HG03175 (cell line): ENCODE measurements around the gene FAM47E.
A peak's percentile ranks its signal among the peaks of the same experiment; 100 is the strongest.

Experiments
- ATAC-seq: cut with Tn5 transposase; IDR thresholded peaks from one replicate; pipeline ENCODE4 v1.9.1; 2021; ENCODE audit warnings: mild to moderate bottlenecking, moderate library complexity; ENCODE audit not compliant: unreplicated experiment

The FAM47E gene

GRCh38 chr4:76251441-76252270, at the start of gene FAM47E:
Gene FAM47E, plus strand, starts transcription at chr4:76251721. Its CDS starts 26 bp downstream, at chr4:76251747.
- no peak for ATAC-seq

DNA sequence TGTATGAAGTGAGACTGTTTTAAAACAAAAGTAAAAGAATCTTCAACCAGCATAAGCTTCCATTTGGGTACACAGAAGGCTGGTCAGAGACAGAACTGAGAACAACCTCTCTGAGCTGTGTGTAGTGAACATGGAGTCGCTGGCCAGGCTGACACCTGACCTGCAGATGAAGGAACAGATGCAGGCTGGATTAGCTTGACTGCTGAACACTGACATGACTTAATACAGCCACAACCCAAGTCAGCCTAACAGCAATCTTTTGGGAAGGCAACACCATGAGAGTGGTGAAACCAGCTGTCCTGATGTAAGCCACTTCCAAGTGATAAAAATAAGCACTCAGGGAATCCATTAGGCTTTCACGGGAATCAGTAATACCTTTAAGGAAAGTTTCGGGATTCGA, 48.0 kb upstream of the FAM47E start:
- ATAC-seq = no peak

DNA sequence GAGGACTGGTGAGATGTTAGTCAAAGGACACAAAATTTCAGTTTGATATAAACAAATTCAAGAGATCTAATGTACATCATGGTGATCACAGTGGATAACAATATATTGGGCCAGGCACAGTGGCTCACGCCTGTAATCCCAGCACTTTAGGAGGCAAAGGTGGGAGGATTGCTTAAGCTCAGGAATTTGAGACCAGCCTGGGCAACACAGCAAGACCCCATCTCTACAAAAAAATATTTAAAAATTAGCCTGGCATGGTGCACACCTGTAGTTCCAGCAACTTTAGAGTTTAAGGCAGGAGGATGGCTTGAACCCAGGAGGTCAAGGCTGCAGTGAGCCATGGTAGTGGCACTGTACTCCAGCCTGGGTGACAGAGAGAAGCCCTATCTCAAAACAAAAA, 46.6 kb upstream of the FAM47E start:
- no peak for ATAC-seq

GRCh38 chr4:76205476-76205875, 46.0 kb upstream of the FAM47E start:
- ATAC-seq = no peak

- ATAC-seq = no peak
Measured at GRCh38 chr4:76206222-76206942, 45.1 kb upstream of the FAM47E start.

GRCh38 chr4:76207549-76207948, 44.0 kb upstream of the FAM47E start:
- no peak for ATAC-seq

GRCh38 chr4:76208005-76208765, 43.3 kb upstream of the FAM47E start:
- no peak for ATAC-seq

- no peak for ATAC-seq
Measured at GRCh38 chr4:76209881-76210280, 41.6 kb upstream of the FAM47E start.

GRCh38 chr4:76210452-76210851, 41.1 kb upstream of the FAM47E start:
- ATAC-seq = no peak

DNA sequence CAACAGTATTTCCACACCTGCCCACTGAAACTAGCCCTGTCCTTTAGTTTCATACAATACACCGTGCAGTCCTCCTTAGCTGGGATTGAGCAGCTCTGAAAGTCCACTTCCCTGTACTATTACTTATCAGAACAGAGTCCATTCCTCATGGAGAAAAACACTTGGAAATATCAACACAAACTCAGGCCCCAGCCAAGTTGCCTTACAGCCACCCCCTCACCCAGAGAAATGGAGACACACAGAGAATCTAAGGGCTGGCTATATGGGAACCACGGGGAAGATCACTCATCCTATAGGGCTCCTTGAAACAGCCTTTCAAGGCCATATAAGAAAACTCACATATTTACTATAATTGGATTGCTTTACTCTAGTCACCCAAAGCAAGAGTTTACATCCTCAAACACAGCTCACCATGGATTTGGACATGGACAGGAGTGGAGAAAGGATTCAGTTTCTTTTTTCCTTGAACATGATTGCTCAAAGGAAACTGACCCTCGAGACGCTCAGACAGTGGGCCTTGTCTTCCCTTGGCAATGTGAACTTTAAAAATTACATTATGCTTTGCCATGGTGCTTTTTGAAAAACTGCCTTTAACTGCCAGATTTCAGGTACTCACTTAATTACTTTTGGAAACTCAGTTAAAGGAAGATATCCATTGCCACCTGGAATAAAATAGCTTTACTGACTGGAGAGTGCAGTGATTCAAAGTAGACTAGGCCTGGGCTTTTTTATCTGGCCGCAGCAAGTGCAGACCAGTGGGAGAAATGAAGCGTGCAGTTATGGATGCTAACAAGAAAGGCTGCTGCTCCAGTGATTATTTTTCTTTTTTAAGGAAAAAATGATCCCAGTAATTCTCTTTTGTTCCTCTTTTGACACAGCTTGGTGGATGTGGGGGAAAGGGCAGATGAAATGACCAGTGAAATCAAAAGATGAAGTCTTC, 39.5 kb upstream of the FAM47E start:
- ATAC-seq = no peak

GRCh38 chr4:76212851-76213414, 38.6 kb upstream of the FAM47E start:
- no peak for ATAC-seq

- ATAC-seq = peak; percentile 81
Measured at GRCh38 chr4:76213415-76214176, 37.9 kb upstream of the FAM47E start, which contains the start of gene SCARB2. Gene SCARB2, minus strand, starts transcription at chr4:76213824. Its CDS starts 281 bp downstream, at chr4:76213543.

- ATAC-seq = peak; percentile 8
Measured at GRCh38 chr4:76214177-76214675, 37.3 kb upstream of the FAM47E start.

DNA sequence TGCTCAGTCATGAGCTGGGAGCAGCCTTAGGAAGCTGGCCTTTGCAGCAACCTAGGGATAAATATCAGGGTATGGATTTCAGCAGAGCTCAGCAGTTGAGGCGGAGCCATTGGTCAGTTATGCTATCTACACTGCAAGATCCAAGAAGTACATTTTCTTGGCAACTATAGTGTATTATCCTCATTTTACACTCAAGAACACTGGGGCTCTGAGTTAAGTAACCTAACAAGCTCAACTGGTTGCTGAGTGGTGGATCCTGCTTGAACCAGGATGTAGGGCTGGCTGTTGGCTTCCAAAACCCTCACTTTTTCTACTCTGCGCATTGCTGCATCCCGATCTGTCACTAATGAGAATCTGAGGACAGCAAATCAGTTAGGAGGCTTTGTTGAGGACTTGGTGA, 36.4 kb upstream of the FAM47E start:
- no peak for ATAC-seq

- no peak for ATAC-seq
Measured at GRCh38 chr4:76216524-76216923, 35.0 kb upstream of the FAM47E start.

GRCh38 chr4:76216975-76217814, 34.3 kb upstream of the FAM47E start:
- ATAC-seq = no peak

- no peak for ATAC-seq
Measured at GRCh38 chr4:76219299-76220055, 32.0 kb upstream of the FAM47E start.
